ENCODE results near the gene HIVEP3.
"Not testable (repeated sequence)": the region's sequence is repeated elsewhere in the genome, so short reads cannot be mapped to it uniquely, and the experiment has no call there.

GRCh38 chr1:41921271-41921670 is 2.5 kb upstream of the HIVEP3 start:
- not testable (repeated sequence) for TF ChIP-seq EZH2 (IDR thresholded peaks at IDR 0.05); POLR2AphosphoS5 (IDR thresholded peaks at IDR 0.05; ENCODE audit: borderline replicate concordance, low read depth, low read length)
